GM18907 (cell line): ENCODE data around the gene SCRN2.
A peak's percentile ranks its signal among the peaks of the same experiment; 100 is the strongest.

ENCODE experiments used
- ATAC-seq: cut with Tn5 transposase; IDR thresholded peaks from one replicate; pipeline ENCODE4 v1.9.1; 2021; ENCODE audit warnings: mild to moderate bottlenecking, moderate library complexity; ENCODE audit not compliant: unreplicated experiment

Gene SCRN2

DNA sequence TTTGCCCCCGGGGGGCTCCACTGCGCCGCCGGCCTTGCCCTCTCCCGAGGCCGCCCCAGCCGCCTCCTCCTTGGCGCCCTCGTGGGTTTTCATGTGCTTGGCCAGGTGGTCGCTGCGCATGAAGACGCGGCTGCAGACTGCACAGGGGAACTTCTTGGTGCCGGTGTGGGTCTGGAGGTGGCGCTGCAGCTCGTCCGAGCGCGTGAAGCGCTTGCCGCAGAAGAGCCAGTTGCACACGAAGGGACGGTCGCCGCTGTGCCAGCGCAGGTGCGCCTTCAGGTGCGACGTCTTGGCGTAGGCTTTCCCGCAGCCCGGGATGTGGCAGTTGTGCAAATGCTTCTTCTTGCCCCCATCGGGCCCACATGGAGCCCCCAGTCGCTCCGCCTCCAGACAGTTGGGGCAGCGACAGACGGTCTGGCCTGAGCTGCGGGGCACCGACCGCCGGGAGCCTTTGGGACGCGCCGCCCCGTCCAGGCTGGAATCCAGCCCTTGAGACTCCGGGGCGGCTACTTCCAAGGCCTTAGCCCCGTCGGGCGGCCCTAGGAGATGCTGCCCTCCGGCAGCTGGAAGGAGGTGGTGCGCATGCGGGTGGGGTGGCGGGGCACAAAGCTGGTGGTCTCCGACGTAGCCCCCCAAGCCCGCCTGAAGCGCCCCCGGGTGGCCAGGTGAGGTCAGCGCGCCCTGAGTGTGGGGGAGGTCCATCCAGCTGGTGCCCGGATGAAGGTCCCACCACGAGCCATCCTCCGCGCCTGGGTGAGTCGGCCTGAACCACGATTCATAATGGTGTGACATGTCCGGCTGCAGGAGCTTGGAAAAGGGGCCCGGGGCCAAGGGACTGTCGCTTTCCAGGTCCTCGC is 6.5 kb upstream of the SCRN2 start:
- no peak for ATAC-seq

DNA sequence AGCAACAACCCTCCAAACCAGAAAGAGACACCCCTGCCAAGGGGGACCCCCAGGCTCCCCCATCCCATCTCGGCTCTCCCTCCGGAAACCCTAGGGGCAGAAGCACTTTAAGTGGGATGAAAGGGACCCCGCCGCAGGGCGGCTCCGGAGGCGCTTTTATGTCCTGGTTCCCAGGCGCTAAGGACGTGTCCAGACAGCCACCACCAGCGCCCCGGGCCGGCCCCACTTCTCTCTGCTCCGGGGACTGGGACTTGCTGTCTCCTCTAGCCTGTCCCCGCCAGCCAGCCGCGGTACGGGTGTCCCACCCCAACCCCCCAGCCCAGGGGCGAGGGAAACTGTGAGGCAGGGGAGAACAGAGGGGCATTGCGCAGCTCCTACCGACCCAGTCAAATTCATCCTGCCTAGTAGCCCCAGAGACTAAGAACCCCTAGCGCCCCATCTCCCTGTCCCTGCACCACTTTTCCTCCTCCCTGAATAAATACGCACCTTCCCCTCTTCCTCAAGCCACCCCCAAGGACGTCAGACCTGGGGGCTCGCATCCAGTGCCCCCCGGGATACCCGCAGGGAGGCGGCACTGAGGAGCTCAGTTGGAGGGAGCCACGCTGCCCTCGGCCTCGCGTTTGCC is 5.8 kb upstream of the SCRN2 start:
- no peak for ATAC-seq

DNA sequence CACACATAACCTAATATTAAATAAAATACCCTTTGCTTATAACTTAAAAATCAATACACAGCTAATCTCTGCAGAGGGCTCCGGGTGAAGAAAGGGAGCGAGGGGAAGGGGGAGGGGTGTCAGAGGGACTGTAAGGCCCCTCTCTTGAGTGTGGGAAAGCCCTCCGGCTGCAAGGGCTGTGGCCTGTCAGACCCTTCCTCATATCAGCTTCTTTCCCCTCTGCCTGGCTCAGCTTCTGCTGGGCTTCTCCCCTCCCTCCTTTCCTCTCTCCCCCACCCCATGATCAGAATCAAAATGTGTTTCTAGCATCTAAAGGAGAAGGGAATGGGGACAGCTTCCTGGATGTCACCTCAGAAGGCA is 4.6 kb upstream of the SCRN2 start:
- no peak for ATAC-seq

DNA sequence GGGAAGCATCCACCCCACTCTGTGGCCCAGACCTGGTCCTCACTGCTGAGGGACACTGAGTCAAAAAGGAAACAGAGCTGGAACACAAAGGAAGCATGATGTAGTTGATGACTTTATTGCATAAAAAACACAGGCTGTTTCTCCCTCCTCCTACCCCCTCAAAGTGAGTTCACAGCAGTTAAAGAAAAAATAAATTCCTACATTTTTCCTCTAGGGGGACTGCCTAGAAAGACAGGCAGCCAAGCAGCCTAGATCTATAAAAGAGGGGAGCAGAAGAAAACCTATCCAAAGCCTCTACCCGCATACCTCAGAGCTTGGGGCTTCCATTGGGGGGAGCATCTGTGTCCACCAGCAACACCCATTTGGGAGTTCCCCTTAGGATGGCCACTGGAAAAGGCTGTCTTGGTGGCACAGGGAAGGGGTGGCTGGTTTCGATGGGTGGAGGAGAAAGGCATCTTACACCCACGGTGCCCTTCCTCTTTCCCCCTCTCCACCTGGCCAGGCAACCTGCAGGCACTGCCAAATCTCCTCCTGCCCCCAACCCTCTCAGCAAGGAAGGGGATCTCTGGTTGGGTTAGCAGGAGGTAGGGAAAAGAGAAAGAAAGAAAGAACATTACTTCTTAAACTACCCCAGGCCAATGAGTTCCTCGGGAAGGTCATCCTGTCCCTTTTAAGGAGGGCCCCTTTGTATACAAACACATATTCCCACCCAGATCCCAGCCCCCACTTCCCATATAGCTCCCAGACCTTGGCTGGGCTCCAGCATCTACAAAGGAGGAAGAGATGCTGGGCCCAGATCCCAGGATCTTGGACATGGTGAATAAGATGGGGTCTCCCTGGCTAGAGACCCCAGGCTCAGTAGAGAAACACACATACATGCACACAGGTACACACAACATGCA is 4.0 kb upstream of the SCRN2 start:
- no peak for ATAC-seq

DNA sequence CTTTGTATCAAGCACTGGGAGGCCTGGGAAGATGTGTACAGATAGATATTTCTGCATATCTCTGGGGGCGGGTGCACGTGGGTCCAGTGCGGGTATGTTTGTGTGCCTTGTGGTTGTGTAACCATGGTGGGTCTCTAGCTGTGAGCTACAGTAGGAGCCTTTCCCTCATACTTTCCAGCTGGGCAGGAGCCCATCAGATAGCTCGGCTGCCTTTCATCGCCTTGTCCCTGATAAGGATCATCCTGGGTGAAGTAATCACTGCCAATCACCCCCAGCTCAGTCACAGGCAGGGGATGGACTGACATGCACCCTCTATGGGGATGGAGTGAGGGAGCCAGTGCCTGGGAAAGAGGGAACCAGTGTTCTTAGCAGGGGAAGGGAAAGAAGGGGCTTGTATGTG is 3.2 kb upstream of the SCRN2 start:
- no peak for ATAC-seq

DNA sequence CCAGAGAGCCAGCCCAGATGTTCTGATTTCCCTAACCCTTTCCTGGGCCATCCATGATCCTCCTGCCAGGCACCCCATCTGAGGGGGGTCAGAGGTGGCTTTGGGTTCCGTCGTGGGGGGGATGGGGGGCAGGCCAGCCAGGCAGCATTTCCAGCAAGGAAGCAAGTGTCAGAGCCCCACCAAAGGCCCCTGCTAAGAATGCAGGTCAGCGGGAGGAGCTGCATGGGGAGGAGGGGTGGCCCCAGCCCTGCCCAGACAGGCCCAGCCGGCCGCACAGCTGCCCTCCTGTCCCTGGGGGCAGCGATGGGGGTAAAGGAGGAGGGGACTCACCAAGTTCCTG is 2.3 kb upstream of the SCRN2 start:
- ATAC-seq = no peak

DNA sequence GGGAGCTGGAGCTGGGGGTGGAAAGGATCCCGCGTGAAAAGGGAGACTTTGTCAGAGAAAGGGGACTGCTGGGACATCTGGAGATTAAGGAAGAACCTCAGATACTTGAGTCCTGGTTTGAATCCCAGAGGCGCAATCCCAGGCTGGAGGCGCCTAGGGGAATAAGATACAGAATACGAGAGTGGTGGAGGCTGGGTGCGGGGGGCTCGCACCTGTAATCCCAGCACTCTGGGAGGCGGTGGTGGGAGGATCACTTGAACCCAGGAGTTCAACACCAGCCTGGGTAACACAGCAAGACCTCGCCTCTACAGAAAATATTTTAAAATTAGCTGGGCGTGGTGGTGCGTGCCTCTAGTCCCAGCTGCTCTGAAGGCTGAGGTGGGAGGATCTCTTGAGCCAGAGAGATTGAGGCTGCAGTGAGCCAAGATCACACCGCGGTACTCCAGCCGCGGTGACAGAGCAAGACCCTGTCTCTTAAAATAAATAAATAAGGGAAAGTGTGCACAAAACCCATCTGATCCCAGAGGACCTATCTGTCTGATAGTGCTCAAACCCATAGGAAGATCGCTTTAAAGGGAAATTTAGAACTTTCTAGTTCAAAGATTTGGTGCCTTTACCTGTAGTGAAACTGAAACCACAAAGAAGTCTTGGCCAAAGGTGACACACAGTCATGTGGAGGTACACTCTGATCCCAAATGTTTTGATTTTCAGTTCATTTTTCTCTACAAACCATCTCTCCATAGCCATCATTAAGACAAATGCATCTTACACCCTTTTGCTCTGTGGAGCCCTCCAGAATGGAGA is 617 bp upstream of the SCRN2 start:
- ATAC-seq = no peak

DNA sequence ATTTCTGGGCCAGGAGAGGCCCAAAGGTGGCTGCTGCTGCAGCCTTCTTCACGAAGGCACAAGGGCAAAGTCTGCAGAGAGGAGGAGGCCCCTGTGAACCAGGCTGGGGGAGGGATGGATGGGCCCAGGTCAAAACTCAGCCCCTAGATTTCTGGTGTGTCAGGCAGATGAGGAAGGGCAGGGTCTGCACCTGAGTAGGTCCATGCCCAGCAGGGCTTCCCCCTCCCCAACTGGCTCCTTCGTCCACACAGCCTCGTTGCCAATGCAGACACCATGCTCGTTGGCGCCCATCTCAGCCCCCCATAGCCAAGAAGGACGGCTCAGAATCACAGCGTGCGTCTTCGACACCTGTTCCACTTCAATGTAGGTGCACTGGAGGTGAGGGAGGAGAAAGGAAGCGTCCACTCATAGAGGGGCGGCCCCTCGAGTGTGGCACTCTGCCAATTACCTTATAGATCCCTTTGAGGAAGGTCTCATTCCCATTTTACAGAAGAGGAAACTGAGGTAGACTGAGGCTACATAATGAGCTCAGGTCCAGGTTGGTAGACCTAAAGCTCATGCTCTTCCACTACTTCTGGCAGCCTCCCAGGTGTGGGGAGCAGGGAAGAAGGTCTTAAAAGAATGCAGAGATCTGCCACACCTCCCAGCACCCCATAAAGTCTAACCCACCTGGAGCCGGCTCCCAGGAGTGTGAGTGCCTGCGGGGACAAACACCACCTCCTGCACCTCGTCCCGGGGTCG is 902 bp downstream of the SCRN2 start:
- ATAC-seq = no peak

DNA sequence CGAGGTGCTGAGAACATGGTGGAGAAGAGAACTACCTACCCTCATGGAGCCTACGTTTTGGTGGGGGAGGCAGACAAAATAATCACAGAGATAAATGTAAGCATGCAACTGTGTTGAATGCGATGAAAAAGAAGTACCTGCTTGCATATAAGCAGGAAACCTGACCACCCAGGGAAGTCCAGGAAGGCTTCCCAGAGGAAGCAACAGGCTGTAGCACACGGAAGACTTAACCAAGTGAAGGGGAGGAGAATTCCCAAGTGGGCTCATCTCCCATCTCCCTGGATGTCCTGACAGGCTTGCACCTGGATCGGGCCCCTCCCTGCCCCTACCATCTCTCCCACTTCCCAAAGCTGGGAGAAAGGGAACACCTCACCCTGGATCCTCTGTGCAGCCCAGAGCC is 2.0 kb downstream of the SCRN2 start:
- no peak for ATAC-seq

DNA sequence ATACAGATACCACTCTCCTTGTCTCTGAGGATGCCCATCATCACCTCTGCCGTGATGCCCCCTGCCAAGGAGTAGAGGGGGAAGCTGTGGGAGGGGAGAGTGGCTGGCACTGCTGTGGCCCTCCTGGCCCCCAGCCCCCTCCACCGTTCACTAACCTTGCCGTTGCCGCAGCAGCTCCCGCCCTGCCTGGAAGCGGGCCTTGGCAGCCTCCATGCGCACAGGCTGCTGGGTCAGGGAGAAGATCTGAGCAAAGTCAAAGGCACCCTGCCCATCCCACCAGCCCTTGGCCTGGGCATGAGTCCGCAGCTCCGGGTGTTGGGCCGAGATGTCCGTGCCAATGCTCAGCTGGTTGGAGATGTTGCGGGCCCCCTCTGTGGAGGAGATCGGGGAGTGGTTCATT is 2.4 kb downstream of the SCRN2 start:
- no peak for ATAC-seq

DNA sequence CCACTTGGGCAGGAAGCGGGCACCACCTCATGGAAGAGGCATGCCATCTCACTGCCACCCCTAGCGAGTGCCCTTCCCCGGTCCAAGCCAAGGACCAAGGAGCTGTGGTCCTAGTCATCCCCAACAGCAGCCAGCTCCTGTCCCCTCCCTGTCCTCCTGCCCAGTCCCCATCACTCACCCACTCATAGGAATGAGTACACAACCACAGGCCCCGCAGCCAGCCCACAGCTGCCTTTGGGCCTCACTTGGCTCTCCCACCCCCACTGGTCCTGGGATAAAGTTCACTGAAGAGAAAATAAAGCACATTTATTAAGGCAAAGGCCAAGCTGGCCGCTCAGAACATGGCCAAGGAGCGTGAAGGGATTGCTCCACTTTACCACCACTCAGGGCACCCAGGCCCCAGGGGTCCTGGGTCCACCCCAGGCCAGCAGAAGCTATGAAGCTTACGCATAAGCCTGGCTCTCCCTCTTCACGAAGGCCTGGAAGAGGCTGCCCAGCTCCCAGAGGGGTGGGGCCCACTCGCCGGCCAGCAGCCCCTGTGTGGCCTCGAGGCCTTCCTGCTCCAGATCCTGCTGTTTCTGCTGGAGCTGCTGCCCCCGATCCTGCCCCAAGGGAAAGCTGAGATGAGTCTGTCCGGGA is 3.6 kb downstream of the SCRN2 start:
- no peak for ATAC-seq

DNA sequence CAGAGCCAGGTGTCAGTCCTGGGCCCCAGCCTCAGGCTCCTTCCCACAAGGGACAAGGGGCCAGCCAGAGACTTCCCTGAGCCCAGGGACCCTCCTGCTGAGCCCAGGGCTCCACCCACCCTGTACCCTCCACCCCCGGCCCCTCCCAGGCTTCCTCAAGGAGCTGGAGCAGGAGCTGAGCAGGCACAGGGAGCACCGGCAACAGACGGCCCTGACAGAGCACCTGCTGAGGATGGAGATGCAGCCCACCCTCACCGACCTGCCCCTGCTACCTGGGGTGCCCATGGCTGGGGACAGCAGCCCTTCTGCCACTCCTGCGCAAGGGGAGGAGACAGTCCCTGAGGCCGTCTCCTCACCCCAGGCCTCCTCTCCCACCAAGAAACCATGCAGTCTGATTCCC is 4.5 kb downstream of the SCRN2 start:
- no peak for ATAC-seq

DNA sequence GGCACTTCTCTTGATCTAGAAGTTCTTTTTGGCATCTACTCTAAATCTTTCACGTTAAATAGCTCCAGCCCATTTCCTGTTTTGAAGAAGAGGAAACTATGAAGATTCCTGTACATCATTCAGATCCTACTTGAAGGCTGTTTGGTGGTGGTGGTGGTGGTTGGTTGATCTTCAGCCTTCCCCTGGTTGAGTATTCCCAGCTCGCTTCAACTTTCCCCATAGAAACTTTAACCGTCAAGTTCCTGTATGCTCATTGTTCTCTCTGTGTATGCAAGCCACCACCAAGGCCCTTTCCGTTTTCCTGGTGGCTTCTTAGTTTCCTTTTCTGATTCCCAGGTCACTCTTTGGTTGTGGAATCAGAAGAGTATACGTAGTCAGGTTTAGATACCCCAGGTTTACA is 6.3 kb downstream of the SCRN2 start:
- no peak for ATAC-seq

DNA sequence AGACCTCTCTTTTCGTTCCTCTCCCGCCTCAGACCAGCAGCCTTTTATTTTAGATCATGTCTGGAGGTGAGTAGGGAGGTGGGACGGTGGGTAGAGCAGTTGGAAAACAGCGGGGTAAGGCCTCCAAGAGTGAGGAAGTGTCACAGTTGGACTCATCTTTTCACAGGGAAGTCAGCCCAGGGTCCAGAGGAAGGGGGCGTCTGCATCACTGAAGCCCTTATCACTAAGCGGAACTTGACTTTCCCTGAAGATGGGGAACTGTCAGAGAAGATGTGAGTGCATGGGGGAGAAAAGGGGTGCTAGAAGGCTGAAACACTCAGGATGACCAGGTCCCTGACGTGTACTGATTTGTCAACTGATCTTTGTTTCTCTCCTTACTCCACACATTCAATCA is 9.1 kb downstream of the SCRN2 start:
- peak; percentile 10 for ATAC-seq

DNA sequence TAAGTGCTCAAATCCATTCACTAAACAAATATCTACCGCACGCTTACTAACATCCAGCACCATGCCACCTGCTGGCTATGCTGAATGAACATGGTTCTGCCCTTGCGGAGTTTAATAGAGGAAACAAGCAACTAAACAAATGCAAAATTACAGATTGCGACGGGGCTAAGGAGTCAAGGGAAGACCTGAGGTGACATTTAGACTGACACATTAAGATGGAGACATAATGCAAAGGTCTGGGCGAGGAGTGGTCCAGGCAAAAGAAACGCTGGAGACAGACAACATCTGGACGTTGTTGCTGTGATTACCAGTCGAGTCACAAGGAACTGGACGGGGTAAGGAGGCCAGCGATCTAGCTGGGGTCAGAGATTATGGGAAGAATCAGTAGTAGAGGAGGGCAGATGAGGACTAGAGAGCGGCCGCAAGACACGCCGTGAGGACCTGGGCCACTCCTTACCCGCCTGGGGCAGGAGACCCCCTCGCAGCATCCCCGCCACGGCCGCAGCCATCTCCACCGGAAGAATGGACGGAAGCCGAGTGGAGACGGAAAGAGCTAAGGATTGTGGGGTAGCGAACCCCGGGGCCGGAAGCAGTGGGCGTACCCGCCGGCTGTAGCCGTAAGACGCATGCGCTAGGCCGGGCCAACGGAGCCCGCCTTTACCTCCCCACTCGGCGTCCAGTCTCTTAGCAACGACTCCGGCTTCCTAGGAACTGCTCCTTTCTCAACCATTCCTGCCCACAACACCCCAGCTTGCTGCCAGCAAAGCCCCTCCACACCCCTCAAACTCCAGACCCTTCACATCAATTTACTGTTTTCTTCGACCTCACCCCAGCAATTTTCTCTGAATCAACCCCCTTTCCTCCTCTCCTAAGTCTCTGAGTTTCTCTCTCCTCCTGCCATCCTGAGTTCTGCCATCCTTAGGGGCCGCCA is 9.8 kb downstream of the SCRN2 start, which contains the start of the genes LRRC46 and MRPL10:
TSS of gene LRRC46 (plus strand) at position 668 of the 931 bp plus-strand sequence. CDS start 320 bp downstream, outside the sequence.
TSS of gene MRPL10 (minus strand) at position 539 of the 931 bp plus-strand sequence. CDS start at position 509, 30 bp downstream.
- ATAC-seq = peak; percentile 80

DNA sequence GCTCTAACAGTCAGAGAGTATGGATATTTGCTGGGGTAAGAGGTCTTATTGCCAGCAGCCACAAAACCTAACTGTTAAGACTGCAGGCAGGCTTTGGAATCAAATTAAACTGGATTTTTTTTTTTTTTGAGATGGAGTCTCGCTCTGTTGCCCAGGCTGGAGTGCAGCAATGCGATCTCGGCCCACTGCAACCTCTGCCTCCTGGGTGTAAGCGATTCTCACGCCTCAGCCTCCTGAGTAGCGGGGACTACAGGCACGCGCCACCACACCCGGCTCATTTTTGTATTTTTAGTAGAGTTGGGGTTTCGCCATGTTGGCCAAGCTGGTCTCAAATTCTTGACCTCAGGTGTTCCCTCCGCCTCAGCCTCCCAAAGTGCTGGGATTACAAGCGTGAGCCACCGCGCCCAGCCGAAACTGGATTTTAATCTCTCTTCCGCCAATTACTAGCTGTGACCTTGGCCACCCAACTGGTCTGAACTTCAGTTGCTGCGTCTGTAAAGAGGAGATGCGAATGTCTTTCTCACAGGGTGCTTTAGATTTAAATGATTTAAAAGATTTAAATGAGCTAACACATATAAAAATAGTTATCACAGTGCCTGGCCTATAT is 10.6 kb downstream of the SCRN2 start:
- ATAC-seq = no peak

DNA sequence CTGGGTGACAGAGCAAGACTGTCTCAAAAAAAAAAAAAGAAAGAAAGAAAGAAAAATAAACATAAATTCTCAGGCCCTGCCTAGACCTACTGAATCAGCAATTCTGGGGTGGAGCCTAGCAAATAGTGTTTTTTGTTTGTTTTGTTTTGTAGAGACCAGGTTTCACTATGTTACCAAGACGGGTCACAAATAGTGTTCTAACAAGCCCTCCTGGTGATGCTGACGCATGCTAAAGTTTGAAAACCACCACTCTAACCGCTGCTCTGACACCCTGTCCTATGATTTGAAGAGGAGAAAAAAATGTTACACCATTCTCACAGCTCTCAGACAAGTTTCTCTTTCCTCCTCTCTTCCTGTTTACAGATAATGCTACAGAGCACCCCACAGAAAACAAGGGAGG is 11.2 kb downstream of the SCRN2 start:
- ATAC-seq = no peak

DNA sequence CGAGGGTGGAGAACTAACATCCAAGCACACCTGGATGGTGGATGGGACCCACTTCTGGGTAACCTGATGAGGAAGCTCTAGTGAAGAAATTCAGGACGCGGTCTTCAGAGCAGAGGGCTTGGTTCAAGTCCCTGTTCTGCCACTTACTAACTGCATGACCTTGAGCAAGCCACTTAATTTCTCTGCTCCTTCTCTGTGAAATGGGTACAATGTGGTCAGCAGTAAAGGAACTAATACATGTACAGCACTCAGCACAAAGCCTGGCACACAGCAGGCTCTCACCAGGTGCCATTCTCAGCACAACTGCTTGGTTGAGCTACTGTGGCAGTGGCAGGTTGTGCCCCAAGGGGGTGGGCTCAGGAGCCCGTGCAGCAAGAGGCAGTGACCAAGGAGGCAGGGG is 17.6 kb downstream of the SCRN2 start:
- no peak for ATAC-seq
